Neural cell (in vitro differentiated cells): Measurements from ENCODE around the gene CEL. TPM values are rescaled to one million over a fixed set of nuclear protein-coding genes. Genes with fewer than 3 reads are reported as not detected.

Experiments
- H2AFZ ChIP-seq: fragments of 200-600, 300-800 bp; sonication (generic), shearing (Covaris generic); 2 replicates; pipeline ENCODE4 v1.6.0; 2014; ENCODE audit warnings: low read depth, mild to moderate bottlenecking, antibody characterized with exemption, low read length, moderate library complexity
- H3F3A ChIP-seq: fragments of 200-600 bp; shearing (Covaris generic); 2 replicates; pipeline ENCODE4 v1.6.1; 2016; ENCODE audit warnings: mild to moderate bottlenecking, moderate library complexity, mixed read lengths, antibody characterized with exemption, low read length; ENCODE audit not compliant: insufficient read depth, poor library complexity, severe bottlenecking
- H3K27ac ChIP-seq: fragments of 200-600, 300-800 bp; sonication (generic), shearing (Covaris generic); 2 replicates; pipeline ENCODE4 v1.5.1; 2014; ENCODE audit warnings: mild to moderate bottlenecking, low read length, moderate library complexity
- H3K27me3 ChIP-seq: fragments of 300-800, 200-600 bp; sonication (generic), shearing (Covaris generic); 2 replicates; pipeline ENCODE4 v1.6.0; 2014; ENCODE audit warnings: mild to moderate bottlenecking, low read depth, low read length, moderate library complexity; ENCODE audit not compliant: insufficient read depth
- H3K36me3 ChIP-seq: fragments of 300-800, 200-600 bp; sonication (generic), shearing (Covaris generic); 2 replicates; pipeline ENCODE4 v1.5.1; 2014; ENCODE audit warnings: mild to moderate bottlenecking, antibody characterized with exemption, low read length, moderate library complexity; ENCODE audit not compliant: insufficient read depth
- H3K4me2 ChIP-seq: fragments of 300-800, 200-600 bp; sonication (generic), shearing (Covaris generic); 2 replicates; pipeline ENCODE4 v1.6.0; 2014; ENCODE audit warnings: mild to moderate bottlenecking, low read length
- H3K4me3 ChIP-seq: fragments of 300-800, 200-600 bp; sonication (generic), shearing (Covaris generic); 2 replicates; pipeline ENCODE4 v1.5.1; 2014; ENCODE audit warnings: mild to moderate bottlenecking, low read length, moderate library complexity
- H3K79me2 ChIP-seq: fragments of 200-600 bp; shearing (Covaris generic); replicated peaks from 2 replicates; pipeline ENCODE4 v1.6.0; 2014; ENCODE audit warnings: mild to moderate bottlenecking, low read length, moderate library complexity; ENCODE audit not compliant: insufficient read depth
- H3K9ac ChIP-seq: fragments of 300-800, 200-600 bp; sonication (generic), shearing (Covaris generic); 2 replicates; pipeline ENCODE4 v1.6.1; 2016; ENCODE audit warnings: mild to moderate bottlenecking, low read length, mixed read lengths
- H3K9me2 ChIP-seq: fragments of 200-600 bp; shearing (Covaris generic); 2 replicates; pipeline ENCODE4 v1.6.1; 2016; ENCODE audit warnings: mild to moderate bottlenecking, low read length, mixed read lengths; ENCODE audit not compliant: insufficient read depth
- H3K9me3 ChIP-seq: fragments of 200-600, 300-800 bp; sonication (generic), shearing (Covaris generic); 2 replicates; pipeline ENCODE4 v1.6.1; 2016; ENCODE audit warnings: mild to moderate bottlenecking, mixed run types, low read length, moderate library complexity, mixed read lengths
- H4K20me1 ChIP-seq: fragments of 200-600 bp; shearing (Covaris generic); 2 replicates; pipeline ENCODE4 v1.6.1; 2016; ENCODE audit warnings: mild to moderate bottlenecking, mixed run types; ENCODE audit not compliant: insufficient read depth
- EP300 ChIP-seq: fragments of 450-650 bp; conservative IDR thresholded peaks from 2 replicates; pipeline ENCODE4 v1.6.1; 2014; ENCODE audit warnings: antibody characterized with exemption, mild to moderate bottlenecking, moderate library complexity; ENCODE audit not compliant: poor library complexity, severe bottlenecking
- EZH2 ChIP-seq: fragments of 200-600, 300-800 bp; shearing (Covaris generic), sonication (generic); IDR thresholded peaks from 2 replicates; pipeline ENCODE4 v1.6.1; 2014; ENCODE audit warnings: antibody characterized with exemption, low read length, borderline replicate concordance, mild to moderate bottlenecking; ENCODE audit not compliant: insufficient read depth, poor library complexity, severe bottlenecking
- MXI1 ChIP-seq: fragments of 450-650 bp; conservative IDR thresholded peaks from 2 replicates; pipeline ENCODE4 v1.6.1; 2014; ENCODE audit warnings: antibody characterized with exemption, mild to moderate bottlenecking; ENCODE audit not compliant: poor library complexity, severe bottlenecking
- POLR2AphosphoS5 ChIP-seq: IDR thresholded peaks from 2 replicates; pipeline ENCODE4 v1.6.1; 2012
- RAD21 ChIP-seq: fragments of 450-650 bp; conservative IDR thresholded peaks from 2 replicates; pipeline ENCODE4 v1.6.1; 2014; ENCODE audit warnings: antibody characterized with exemption, mild to moderate bottlenecking, moderate library complexity
- SMC3 ChIP-seq: fragments of 450-650 bp; conservative IDR thresholded peaks from 2 replicates; pipeline ENCODE4 v1.6.1; 2014; ENCODE audit warnings: antibody characterized with exemption, mild to moderate bottlenecking, moderate library complexity; ENCODE audit not compliant: poor library complexity
- TAF1 ChIP-seq: IDR thresholded peaks from 2 replicates; pipeline ENCODE4 v1.6.1; 2012; ENCODE audit warnings: low read depth
- polyA plus RNA-seq: library from polyadenylated mRNA; depleted of rRNA; stranded (reverse); fragments of >200 nt; gene quantifications from 2 replicates; pipeline ENCODE4 v1.2.3, GENCODE V29; 2014
- TF ChIP-seq, protein P1 (sequence below): fragments of 450-650 bp; IDR thresholded peaks from 2 replicates; pipeline ENCODE4 v1.5.1; 2014; ENCODE audit warnings: antibody characterized with exemption, mild to moderate bottlenecking, moderate library complexity; ENCODE audit not compliant: poor library complexity, severe bottlenecking
- TF ChIP-seq, protein P2 (sequence below): IDR thresholded peaks from 2 replicates; pipeline ENCODE4 v1.6.1; 2012; ENCODE audit warnings: borderline replicate concordance

CEL gene
- polyA plus RNA-seq, 1 donor from 2014 or later, result 0.95 TPM

DNA sequence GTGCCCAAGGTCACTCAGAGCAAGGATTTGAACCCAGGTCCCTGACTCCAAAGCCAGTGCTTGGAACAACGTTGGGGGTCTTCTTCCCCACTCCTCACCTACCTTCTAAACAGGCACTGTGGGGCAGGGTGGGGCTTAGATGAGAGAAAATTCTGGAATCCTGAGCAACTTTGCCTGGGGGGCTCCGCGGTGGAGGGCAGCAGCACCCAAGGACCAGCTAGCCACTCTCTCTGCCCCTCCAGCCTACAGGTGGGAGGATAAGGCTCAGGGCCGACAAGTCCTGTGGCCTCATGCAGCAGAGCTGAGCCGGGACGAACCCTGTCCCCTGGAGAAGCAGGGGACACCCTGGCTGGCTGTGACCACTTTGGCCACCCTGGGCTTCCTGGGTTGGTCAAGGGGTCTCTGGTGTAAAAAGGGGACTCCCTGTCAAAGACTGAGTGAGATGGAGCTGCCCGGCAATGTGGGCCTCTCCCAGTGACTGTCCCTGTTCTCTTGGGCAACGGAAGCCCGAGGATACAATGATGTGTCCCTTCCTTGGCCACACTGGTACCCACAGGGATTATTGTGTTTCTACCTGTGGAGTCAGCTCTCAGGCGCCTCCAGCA is 26.5 kb downstream of the CEL start:
- H3K9me3 ChIP-seq, result no peaks in the 10 kb centered on the region
- H3K36me3 ChIP-seq, result no peaks in the 10 kb centered on the region
- H4K20me1 ChIP-seq, result no peaks in the 10 kb centered on the region
- TF ChIP-seq EP300 (no peak), SMC3 (no peak)
- no peaks in the 10 kb centered on the region for H3K79me2 ChIP-seq
- H3K9ac ChIP-seq, result no peak overlapping the region
- no peaks in the 10 kb centered on the region for H3F3A ChIP-seq
- H3K27me3 ChIP-seq, result no peaks in the 10 kb centered on the region
- no peak overlapping the region for H3K27ac ChIP-seq
- H3K4me3 ChIP-seq, result no peak overlapping the region
- H2AFZ ChIP-seq, result no peak overlapping the region
- H3K9me2 ChIP-seq, result no peaks in the 10 kb centered on the region
- H3K4me2 ChIP-seq, result no peak overlapping the region

GRCh38 chr9:133088756-133089155 is 27.0 kb downstream of the CEL start:
- TF ChIP-seq, protein P1, sequence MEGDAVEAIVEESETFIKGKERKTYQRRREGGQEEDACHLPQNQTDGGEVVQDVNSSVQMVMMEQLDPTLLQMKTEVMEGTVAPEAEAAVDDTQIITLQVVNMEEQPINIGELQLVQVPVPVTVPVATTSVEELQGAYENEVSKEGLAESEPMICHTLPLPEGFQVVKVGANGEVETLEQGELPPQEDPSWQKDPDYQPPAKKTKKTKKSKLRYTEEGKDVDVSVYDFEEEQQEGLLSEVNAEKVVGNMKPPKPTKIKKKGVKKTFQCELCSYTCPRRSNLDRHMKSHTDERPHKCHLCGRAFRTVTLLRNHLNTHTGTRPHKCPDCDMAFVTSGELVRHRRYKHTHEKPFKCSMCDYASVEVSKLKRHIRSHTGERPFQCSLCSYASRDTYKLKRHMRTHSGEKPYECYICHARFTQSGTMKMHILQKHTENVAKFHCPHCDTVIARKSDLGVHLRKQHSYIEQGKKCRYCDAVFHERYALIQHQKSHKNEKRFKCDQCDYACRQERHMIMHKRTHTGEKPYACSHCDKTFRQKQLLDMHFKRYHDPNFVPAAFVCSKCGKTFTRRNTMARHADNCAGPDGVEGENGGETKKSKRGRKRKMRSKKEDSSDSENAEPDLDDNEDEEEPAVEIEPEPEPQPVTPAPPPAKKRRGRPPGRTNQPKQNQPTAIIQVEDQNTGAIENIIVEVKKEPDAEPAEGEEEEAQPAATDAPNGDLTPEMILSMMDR, result no peak
- TF ChIP-seq RAD21 (no peak), EP300 (no peak)
- Histone ChIP-seq H3K9me2 (no peaks in the 10 kb centered on the region), H3K36me3 (no peaks in the 10 kb centered on the region), H3K4me2 (no peak overlapping the region), H2AFZ (no peak overlapping the region), H3K4me3 (no peak overlapping the region), H4K20me1 (no peaks in the 10 kb centered on the region), H3K27me3 (no peaks in the 10 kb centered on the region), H3K27ac (no peak overlapping the region), H3K79me2 (no peaks in the 10 kb centered on the region), H3F3A (no peaks in the 10 kb centered on the region), H3K9me3 (no peaks in the 10 kb centered on the region), H3K9ac (no peak overlapping the region)

GRCh38 chr9:133089271-133089671 is 27.5 kb downstream of the CEL start:
- Histone ChIP-seq H3K9me2 (no peaks in the 10 kb centered on the region), H3K36me3 (no peaks in the 10 kb centered on the region), H3K27me3 (no peaks in the 10 kb centered on the region), H4K20me1 (no peaks in the 10 kb centered on the region), H3K79me2 (no peaks in the 10 kb centered on the region), H3K4me2 (no peak overlapping the region), H3K9me3 (no peaks in the 10 kb centered on the region), H3K27ac (no peak overlapping the region), H2AFZ (no peak overlapping the region), H3F3A (no peaks in the 10 kb centered on the region), H3K4me3 (no peak overlapping the region), H3K9ac (no peak overlapping the region)
- TF ChIP-seq, protein P1, result no peak
- TF ChIP-seq TAF1 (no peak), POLR2AphosphoS5 (no peak), RAD21 (no peak), EP300 (no peak), SMC3 (no peak), EZH2 (no peak), MXI1 (no peak)
- TF ChIP-seq, protein P2, sequence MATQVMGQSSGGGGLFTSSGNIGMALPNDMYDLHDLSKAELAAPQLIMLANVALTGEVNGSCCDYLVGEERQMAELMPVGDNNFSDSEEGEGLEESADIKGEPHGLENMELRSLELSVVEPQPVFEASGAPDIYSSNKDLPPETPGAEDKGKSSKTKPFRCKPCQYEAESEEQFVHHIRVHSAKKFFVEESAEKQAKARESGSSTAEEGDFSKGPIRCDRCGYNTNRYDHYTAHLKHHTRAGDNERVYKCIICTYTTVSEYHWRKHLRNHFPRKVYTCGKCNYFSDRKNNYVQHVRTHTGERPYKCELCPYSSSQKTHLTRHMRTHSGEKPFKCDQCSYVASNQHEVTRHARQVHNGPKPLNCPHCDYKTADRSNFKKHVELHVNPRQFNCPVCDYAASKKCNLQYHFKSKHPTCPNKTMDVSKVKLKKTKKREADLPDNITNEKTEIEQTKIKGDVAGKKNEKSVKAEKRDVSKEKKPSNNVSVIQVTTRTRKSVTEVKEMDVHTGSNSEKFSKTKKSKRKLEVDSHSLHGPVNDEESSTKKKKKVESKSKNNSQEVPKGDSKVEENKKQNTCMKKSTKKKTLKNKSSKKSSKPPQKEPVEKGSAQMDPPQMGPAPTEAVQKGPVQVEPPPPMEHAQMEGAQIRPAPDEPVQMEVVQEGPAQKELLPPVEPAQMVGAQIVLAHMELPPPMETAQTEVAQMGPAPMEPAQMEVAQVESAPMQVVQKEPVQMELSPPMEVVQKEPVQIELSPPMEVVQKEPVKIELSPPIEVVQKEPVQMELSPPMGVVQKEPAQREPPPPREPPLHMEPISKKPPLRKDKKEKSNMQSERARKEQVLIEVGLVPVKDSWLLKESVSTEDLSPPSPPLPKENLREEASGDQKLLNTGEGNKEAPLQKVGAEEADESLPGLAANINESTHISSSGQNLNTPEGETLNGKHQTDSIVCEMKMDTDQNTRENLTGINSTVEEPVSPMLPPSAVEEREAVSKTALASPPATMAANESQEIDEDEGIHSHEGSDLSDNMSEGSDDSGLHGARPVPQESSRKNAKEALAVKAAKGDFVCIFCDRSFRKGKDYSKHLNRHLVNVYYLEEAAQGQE, result no peak
